ENCODE results near the gene KEAP1.

DNA sequence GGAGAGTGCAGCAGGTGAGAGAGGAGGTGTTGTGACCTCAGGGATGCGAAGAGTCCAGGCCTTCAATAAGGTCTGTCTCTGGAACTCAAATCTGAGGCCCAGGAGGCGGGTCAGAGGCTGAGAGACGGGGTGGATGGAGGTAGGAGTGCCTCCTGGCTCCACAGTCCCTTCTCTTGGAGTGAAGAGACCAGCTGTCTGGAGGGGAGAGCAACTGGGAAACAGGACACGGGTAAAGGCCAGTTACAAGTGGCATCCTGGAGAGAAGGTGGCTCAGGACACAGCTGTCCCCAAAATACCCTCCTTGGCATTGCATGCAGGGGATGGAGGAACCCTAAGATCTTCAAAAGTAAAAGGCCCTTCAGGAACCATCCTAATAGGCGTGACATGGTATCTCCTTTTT is 63.6 kb downstream of the KEAP1 start:
- TF ChIP-seq, protein P1, sequence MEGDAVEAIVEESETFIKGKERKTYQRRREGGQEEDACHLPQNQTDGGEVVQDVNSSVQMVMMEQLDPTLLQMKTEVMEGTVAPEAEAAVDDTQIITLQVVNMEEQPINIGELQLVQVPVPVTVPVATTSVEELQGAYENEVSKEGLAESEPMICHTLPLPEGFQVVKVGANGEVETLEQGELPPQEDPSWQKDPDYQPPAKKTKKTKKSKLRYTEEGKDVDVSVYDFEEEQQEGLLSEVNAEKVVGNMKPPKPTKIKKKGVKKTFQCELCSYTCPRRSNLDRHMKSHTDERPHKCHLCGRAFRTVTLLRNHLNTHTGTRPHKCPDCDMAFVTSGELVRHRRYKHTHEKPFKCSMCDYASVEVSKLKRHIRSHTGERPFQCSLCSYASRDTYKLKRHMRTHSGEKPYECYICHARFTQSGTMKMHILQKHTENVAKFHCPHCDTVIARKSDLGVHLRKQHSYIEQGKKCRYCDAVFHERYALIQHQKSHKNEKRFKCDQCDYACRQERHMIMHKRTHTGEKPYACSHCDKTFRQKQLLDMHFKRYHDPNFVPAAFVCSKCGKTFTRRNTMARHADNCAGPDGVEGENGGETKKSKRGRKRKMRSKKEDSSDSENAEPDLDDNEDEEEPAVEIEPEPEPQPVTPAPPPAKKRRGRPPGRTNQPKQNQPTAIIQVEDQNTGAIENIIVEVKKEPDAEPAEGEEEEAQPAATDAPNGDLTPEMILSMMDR (IDR thresholded peaks at IDR 0.05) = no peak
- TF ChIP-seq POLR2A (IDR thresholded peaks at IDR 0.05) = no peak

Data from testis (tissue), 2 donors.